GM12878 (cell line): ENCODE data around the gene KIAA0930.

Source experiments
- BRCA1 ChIP-seq: IDR thresholded peaks from 2 replicates; pipeline ENCODE4 v1.6.1; 2011; ENCODE audit warnings: low read depth, low read length, improper control_type of control experiment
- CTCF ChIP-seq, 3 experiments: IDR thresholded peaks in 2 of 3; conservative IDR thresholded peaks in 1 of 3; 2 replicates each; pipeline ENCODE4 v1.5.1; 2011; ENCODE audit warnings: low read depth in 3 of 3, low read length in 3 of 3, mild to moderate bottlenecking in 3 of 3, control low read depth in 2 of 3, moderate library complexity in 2 of 3, inconsistent platforms in 1 of 3, mixed read lengths in 1 of 3; ENCODE audit not compliant: control insufficient read depth in 2 of 3, insufficient read depth in 1 of 3; ENCODE audit errors: extremely low read depth in 1 of 3
- HDAC2 ChIP-seq: fragments of 200-600 bp; sonication (generic); IDR thresholded peaks from 2 replicates; pipeline ENCODE4 v1.6.1; 2017
- HDAC6 ChIP-seq: fragments of 200-600 bp; sonication (generic); IDR thresholded peaks from one replicate; pipeline ENCODE4 v1.8.0; 2017; ENCODE audit warnings: antibody characterized with exemption; ENCODE audit not compliant: unreplicated experiment
- HDGF ChIP-seq: fragments of 450-650 bp; IDR thresholded peaks from 2 replicates; pipeline ENCODE4 v1.6.1; 2016; ENCODE audit warnings: antibody characterized with exemption
- IRF5 ChIP-seq: fragments of 450-650 bp; IDR thresholded peaks from 2 replicates; pipeline ENCODE4 v1.6.1; 2017; ENCODE audit warnings: borderline replicate concordance
- SIX5 ChIP-seq: IDR thresholded peaks from 2 replicates; pipeline ENCODE4 v1.6.1; 2011; ENCODE audit warnings: mild to moderate bottlenecking, low read depth, low read length, moderate library complexity; ENCODE audit not compliant: severe bottlenecking
- TAF1 ChIP-seq: IDR thresholded peaks from 2 replicates; pipeline ENCODE4 v1.6.1; 2011; ENCODE audit warnings: mild to moderate bottlenecking, low read depth, low read length, borderline replicate concordance
- TCF3 ChIP-seq: IDR thresholded peaks from 2 replicates; pipeline ENCODE4 v1.6.1; 2012; ENCODE audit warnings: low read depth, mild to moderate bottlenecking, low read length, borderline replicate concordance; ENCODE audit not compliant: insufficient read depth
- TCF7 ChIP-seq: IDR thresholded peaks from 2 replicates; pipeline ENCODE4 v1.6.1; 2014; ENCODE audit warnings: antibody characterized with exemption, borderline replicate concordance
- USF2 ChIP-seq: IDR thresholded peaks from 2 replicates; pipeline ENCODE4 v1.6.1; 2011; ENCODE audit warnings: low read depth, low read length, improper control_type of control experiment, borderline replicate concordance
- TF ChIP-seq, protein P1 (sequence below): IDR thresholded peaks from 2 replicates; pipeline ENCODE4 v1.6.1; 2012; ENCODE audit warnings: low read depth, low read length, improper control_type of control experiment
- TF ChIP-seq, protein P2 (sequence below): fragments of 450-650 bp; IDR thresholded peaks from 2 replicates; pipeline ENCODE4 v1.6.1; 2018; ENCODE audit warnings: borderline replicate concordance, mild to moderate bottlenecking; ENCODE audit not compliant: partially characterized antibody

DNA sequence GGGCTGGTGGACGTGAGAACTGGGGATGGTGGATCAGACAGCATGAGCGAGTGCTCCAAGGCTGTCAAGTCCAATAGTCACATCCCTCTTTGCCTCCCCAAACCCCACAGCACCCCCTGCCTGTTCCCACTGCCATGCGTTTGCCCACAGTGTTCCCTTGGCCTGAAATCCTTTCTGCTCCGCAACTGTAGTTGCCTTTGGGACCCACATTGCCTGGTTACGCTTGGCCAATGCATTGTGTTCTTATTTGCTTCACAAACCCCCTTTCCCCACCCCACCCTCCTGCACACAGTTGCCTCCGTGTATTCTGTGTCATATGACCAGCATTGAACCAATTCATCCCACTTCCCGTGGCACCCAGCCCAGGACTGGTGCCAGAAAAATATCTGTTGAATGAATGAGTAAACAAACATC lies 2.1 kb upstream of the KIAA0930 start:
- TF ChIP-seq, protein P1, sequence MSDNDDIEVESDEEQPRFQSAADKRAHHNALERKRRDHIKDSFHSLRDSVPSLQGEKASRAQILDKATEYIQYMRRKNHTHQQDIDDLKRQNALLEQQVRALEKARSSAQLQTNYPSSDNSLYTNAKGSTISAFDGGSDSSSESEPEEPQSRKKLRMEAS, result no peak
- TF ChIP-seq CTCF (IDR thresholded peaks at IDR 0.05 in 2 of 3, conservative IDR thresholded peaks at IDR 0.05 in 1 of 3; ENCODE audit: control insufficient read depth in 2 of 3, extremely low read depth in 1 of 3, insufficient read depth in 1 of 3, low read depth in 3 of 3, low read length in 3 of 3), result 0 out of 6 replicates have a peak, but pooled peaks of 1 of the 3 experiments have one; percentile 6
- no peak for TF ChIP-seq TAF1
- TF ChIP-seq, protein P2, sequence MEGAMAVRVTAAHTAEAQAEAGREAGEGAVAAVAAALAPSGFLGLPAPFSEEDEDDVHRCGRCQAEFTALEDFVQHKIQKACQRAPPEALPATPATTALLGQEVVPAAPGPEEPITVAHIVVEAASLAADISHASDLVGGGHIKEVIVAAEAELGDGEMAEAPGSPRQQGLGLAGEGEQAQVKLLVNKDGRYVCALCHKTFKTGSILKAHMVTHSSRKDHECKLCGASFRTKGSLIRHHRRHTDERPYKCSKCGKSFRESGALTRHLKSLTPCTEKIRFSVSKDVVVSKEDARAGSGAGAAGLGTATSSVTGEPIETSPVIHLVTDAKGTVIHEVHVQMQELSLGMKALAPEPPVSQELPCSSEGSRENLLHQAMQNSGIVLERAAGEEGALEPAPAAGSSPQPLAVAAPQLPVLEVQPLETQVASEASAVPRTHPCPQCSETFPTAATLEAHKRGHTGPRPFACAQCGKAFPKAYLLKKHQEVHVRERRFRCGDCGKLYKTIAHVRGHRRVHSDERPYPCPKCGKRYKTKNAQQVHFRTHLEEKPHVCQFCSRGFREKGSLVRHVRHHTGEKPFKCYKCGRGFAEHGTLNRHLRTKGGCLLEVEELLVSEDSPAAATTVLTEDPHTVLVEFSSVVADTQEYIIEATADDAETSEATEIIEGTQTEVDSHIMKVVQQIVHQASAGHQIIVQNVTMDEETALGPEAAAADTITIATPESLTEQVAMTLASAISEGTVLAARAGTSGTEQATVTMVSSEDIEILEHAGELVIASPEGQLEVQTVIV, result no peak
- TF ChIP-seq TCF7, result no peak
- no peak for TF ChIP-seq USF2
- TF ChIP-seq IRF5, result no peak
- TF ChIP-seq BRCA1, result no peak
- no peak for TF ChIP-seq HDGF
- TF ChIP-seq HDAC6, result no peak
- no peak for TF ChIP-seq HDAC2
- TF ChIP-seq TCF3, result no peak
- TF ChIP-seq SIX5, result no peak
